ENCODE measurements around the gene ANO3.
"Not testable (repeated sequence)": the region's sequence is repeated elsewhere in the genome, so short reads cannot be mapped to it uniquely, and the experiment has no call there.

The ANO3 gene

GRCh38 chr11:26579683-26580082 is 247.8 kb downstream of the ANO3 start:
- DNase-seq = no peak

- DNase-seq = no peak
These were observed 249.0 kb downstream of the ANO3 start for GRCh38 chr11:26580929-26581328.

DNA sequence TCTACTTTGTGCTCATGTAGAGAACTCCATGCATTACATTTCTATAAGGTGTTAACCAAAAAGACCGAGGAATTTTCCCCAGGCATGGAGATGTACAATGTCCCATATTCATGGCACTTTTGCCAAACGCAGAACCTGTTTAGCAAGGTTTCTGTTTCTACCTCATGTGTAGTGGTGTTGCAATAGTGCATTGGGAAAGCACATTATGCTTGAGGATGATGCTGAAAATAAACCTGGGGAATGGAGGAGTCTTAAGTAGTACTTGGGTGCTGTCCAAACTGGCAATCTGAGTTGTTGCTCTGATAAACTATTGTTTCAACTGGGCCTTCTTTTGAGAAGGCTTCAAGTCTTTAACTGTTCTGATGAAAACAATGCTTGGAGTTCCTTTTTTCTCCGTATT is 251.6 kb downstream of the ANO3 start:
- DNase-seq = no peak

GRCh38 chr11:26584818-26585217 is 252.9 kb downstream of the ANO3 start:
- no peak for DNase-seq

DNA sequence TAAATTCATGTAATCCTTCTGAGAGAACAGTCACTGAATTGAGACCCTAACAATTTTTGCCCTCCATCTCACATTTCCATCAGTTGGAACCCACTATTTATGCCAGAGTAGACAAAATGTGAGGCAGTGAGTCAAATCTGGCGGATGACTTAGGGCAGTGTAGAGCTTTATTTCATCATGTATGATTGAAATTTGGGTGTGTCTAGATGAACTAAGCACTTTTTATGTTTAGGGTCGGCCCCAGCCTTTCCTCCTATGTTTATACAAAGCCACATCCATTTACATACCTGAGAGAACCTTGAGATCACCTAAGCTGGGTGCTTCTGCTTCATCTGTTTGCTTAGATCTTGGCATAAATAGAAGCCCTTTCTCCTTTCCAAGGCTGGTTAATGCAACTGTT is 255.1 kb downstream of the ANO3 start:
- DNase-seq = no peak

DNA sequence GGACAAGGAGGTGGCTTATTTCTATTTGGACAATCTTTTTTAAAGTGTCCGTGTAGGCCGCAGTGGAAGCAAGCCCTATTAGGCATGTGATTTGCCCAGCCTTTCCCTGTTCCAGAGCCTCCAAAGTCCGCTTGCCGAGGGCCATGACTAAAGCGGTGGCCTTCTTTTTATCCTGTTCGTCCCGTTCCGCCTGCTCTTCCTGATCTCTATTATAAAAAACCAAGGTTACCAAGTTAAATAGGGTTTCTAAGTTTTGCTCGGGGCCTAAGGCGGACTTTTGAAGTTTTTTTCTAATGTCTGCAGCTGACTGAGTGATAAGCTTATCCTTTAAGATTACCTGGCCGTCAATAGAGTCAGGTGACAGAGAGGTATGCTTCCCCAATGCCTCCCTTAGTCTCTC is 261.8 kb downstream of the ANO3 start:
- no peak for DNase-seq

- DNase-seq = not testable (repeated sequence)
These were observed 263.4 kb downstream of the ANO3 start for GRCh38 chr11:26595207-26595865.

DNA sequence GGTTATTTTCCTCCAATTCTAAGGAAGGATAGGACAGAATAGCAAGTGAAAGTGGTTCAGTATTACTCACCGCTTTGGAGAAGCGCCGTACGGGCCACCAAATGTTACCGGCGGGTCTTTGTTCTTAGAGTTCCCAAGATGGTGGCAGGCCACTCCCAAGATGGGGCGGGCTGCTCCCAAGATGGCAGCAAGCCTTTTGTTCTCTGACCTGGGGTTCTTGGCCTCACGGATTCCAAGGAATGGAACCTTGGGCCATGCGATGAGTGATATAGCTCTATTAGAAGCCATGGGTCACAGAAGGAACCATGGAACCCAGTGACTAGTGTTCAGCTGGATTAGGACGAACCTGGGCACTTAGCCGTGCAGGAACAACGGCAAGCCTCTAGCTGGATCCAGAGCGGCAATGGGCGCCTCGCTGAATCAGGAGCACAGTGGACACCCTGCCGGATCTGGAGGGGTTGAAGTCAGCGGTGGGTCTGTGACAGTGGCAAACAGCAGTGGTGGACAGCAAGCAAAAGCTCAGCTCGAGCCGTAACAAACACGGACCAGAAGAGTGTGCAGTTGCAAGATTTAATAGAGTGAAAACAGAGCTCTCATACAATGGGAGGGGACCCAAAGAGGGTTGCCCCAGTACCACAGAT is 265.2 kb downstream of the ANO3 start:
- DNase-seq = not testable (repeated sequence)

- DNase-seq = no peak
These were observed 266.0 kb downstream of the ANO3 start for GRCh38 chr11:26597899-26598298.

GRCh38 chr11:26599425-26599824 is 267.5 kb downstream of the ANO3 start:
- DNase-seq = no peak

- no peak for DNase-seq
These were observed 268.0 kb downstream of the ANO3 start for GRCh38 chr11:26599876-26600434.

DNA sequence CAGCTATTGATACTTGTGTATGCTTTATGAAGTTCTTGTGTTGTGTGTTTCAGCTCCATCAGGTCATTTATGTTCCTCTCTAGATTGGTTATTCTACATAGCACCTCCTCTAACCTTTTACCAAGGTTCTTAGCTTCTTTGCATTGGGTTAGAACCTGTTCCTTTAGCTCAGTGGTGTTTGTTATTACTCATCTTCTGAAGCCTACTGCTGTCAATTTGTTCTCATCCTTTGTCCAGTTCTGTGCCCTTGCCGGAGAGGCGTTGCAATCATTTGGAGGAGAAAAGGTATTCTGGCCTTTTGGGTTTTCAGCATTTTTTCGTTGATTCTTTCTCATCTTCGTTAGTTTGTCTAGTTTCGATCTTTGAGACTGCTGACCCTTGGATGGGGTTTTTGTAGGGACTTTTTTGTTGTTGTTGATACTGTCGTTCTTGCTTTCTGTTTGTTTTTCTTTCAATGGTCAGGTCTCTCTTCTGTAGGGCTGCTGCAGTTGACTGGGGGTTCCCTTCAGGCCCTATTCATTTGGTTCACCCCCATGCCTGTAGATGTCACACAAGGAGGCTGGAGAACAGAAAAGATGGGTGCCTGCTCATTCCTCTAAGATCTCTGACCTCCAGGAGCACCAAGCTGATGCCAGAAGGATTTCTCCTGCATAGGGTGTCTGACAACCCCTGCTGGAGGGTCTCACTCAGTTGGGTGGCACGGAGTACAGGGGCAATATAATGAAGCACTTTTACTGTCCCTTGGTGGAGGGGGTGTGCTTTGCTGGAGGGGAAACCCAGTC is 276.0 kb downstream of the ANO3 start:
- DNase-seq = no peak

DNA sequence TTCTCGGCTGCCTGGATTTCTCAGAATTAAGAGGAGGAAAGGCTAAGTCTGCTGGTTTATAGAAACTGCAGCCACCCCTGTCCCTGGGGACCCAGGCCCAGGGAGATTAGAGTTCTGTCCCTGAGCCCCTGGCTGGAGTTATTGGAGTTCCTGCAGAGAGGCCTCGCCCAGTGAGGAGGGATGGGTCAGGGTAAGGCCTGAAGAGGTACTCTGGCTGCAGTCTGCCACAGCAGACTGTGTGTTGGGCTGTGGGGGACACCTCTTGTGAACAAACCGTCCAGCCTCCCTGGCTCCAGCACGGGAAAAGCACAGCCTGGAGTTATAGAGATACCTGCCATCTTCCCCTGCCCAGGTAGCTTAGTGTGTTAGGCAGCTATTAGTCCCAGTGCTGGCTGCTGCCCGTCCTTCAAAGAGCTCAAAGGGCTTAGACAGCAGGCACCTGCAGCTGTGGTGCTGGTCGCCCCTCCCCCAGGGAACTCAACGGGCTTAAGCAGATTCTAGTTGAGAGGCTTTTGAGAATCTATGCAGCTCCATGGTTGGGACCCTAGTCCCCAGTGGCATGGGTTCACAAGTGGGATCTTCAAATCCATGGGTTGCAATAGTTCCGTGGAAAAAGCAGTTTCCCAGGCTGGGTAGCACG is 276.7 kb downstream of the ANO3 start:
- no peak for DNase-seq

DNA sequence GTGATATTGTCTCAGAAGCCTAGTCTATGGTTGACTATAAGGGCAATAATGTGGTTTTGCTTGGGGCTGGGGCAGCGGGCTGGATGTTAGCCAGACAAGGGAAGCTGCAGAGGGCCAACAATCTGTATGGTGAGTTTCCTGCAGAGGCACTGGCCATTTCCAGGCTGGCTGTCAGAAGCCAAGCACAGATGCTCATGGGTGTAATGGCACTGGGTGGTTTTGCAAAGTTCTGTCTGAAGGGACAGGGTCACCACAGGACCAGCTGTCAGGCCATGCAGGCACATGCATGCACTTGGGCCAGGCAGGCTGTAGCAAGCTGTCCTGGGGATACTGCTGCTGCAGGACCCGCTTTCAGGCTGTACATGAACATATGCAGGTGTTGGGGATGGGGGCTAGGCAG is 281.8 kb downstream of the ANO3 start:
- DNase-seq = no peak

DNA sequence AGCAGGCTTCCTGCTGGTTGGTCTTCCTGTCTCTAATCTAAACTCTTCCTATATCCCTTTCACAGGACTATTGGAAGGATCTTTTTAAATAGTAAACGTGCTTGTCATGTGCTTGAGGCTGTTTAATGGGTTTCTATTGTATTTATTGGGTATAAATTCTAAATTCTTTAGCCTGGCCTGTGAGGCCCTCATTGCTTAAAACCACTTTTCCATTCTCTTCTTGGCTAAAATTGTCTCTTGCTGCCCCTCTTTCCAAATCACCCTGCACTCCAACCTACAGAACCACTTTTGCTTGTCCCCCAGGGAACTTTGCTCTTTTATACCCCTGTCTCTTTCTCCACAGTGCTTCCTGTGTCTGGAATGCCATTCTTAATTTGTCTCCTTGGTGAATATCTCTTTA is 286.5 kb downstream of the ANO3 start:
- DNase-seq = no peak

GRCh38 chr11:26620282-26621045 is 288.5 kb downstream of the ANO3 start:
- no peak for DNase-seq

- no peak for DNase-seq
These were observed 289.2 kb downstream of the ANO3 start for GRCh38 chr11:26621132-26621531.

DNA sequence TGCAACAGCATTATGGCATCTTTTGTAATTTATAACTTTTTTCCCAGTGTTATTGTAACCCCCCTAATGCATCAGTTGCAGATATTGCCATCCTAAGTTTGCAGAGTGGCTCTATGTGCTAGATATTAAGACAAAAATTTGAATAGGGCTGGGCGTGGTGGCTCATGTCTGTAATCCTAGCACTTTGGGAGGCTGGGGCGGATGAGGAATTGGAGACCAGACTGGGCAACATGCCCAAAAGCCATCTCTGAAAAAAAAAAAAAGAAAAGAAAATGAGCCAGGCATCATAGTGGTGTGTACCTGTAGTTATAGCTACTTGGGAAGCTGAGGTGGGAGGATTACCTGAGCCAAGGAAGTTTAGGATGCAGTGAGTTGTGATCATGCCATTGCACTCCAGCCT is 290.3 kb downstream of the ANO3 start:
- no peak for DNase-seq

- DNase-seq = no peak
These were observed 291.2 kb downstream of the ANO3 start for GRCh38 chr11:26623076-26623659.

DNA sequence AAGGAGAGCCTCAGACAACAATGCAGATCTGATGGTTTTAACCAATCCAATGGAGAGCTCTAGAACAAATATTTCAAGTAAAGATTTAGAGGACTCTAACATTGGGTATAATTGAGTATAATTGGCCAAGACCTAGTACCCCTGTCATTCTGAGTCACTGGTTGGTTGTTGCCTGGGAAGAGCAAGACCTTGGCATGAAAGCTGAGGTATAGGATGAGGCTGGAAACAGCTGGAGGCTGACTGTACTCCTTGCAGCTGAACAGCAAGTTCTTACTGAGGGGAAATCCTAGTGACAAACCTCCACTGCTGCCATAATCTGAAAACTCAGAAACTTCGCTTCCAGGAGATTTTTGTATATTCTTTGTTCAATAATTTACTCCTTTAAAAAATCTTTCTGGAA is 294.4 kb downstream of the ANO3 start:
- DNase-seq = no peak

GRCh38 chr11:26632691-26633159 is 300.8 kb downstream of the ANO3 start:
- DNase-seq = peak in 1 of 2 donors; percentile 1

DNA sequence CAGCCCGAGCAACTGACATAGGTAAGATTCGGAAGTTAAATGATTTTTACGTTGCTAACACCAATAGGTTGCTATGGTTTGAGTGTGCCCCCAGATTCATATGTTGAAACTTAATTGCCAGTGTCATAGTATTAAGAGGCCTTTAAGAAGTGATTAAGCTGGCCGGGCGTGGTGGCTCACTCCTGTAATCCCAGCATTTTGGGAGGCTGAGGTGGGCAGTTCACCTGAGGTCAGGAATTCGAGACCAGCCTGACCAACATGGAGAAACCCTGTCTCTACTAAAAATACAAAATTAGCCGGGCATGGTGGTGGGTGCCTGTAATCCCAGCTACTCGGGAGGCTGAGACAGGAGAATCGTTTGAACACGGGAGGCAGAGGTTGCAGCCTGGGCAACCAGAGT is 311.4 kb downstream of the ANO3 start:
- not testable (repeated sequence) for DNase-seq
